Suprapubic skin (tissue), 4 donors: ENCODE data around the gene SPATA3.

ENCODE experiments used
- EP300 ChIP-seq: sonication (generic); formaldehyde crosslinking; IDR thresholded peaks from one replicate; pipeline ENCODE4 v1.6.1; 2017; ENCODE audit warnings: antibody characterized with exemption
- POLR2A ChIP-seq, 2 donors: fragments of 450-650 bp; IDR thresholded peaks; one replicate each; pipeline ENCODE4 v1.6.1; 2017; ENCODE audit warnings: antibody characterized with exemption in 2 of 2, mild to moderate bottlenecking in 2 of 2, moderate library complexity in 2 of 2
- POLR2AphosphoS5 ChIP-seq, 3 donors: sonication (generic); formaldehyde crosslinking; IDR thresholded peaks; one replicate each; pipeline ENCODE4 v1.6.1; 2017; ENCODE audit warnings: antibody characterized with exemption in 3 of 3
- TF ChIP-seq, protein P1 (sequence below), 2 donors: fragments of 200-600 bp in 1 of 2; fragments of 450-650 bp in 1 of 2; sonication (generic) in 1 of 2; IDR thresholded peaks; one replicate each; pipeline ENCODE4 v1.5.1; 2016 to 2019; ENCODE audit warnings: antibody characterized with exemption in 2 of 2, mild to moderate bottlenecking in 1 of 2, moderate library complexity in 1 of 2

DNA sequence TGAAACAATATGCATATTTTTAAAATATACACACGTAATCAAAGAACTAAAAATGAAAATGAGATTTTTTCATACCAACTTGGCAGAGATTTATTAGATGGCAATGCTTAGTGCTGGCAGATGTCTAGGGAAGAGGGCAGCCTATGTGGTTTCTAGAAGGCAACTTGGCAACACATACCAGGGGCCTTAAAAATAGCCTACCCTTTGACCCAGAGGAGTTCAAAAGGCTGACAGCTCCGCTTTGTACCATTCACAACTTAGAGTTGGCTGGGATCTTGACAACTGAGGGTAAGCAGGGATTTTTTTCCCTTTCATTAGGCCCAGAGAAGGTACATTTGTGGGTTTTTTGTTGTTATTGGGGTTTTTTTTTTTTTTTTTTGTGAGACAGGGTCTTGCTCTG lies 44.5 kb upstream of the SPATA3 start:
- TF ChIP-seq POLR2A (IDR thresholded peaks at IDR 0.05) = no peak
- TF ChIP-seq, protein P1, sequence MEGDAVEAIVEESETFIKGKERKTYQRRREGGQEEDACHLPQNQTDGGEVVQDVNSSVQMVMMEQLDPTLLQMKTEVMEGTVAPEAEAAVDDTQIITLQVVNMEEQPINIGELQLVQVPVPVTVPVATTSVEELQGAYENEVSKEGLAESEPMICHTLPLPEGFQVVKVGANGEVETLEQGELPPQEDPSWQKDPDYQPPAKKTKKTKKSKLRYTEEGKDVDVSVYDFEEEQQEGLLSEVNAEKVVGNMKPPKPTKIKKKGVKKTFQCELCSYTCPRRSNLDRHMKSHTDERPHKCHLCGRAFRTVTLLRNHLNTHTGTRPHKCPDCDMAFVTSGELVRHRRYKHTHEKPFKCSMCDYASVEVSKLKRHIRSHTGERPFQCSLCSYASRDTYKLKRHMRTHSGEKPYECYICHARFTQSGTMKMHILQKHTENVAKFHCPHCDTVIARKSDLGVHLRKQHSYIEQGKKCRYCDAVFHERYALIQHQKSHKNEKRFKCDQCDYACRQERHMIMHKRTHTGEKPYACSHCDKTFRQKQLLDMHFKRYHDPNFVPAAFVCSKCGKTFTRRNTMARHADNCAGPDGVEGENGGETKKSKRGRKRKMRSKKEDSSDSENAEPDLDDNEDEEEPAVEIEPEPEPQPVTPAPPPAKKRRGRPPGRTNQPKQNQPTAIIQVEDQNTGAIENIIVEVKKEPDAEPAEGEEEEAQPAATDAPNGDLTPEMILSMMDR (IDR thresholded peaks at IDR 0.05) = no peak
- no peak for TF ChIP-seq POLR2AphosphoS5 (IDR thresholded peaks at IDR 0.05)
- TF ChIP-seq EP300 = no peak
